ENCODE measurements around the gene WDR90. TPM values are rescaled to one million over a fixed set of nuclear protein-coding genes. Genes with fewer than 3 reads are reported as not detected.

The WDR90 gene
- total RNA-seq, 1 donor from 2014 or later = 34.9 TPM

DNA sequence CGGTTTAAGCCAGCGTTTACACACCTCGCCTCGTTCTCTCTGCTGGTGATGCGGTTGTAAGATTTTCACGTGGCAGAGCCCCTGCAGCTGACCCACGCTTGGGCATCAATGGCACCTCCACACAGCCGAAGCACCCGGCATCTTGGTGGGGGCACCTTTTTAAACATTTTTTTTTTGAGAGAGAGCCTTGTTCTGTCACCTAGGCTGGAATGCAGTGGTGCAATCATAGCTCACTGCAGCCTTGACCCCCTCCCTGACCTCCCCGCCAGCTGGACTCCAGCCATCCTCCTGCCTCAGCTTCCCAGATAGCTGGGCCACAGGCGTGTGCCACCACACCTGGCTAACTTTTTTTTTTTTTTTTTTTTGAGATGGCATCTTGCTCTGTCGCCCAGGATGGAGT, 4.9 kb downstream of the WDR90 start:
- H3K36me3 ChIP-seq = no peaks in the 10 kb centered on the region
- intact Hi-C loops (cut with DNase I) = no loop called here
- DNase-seq (ENCODE audit: extremely low spot score in 2 of 2) = no peak

GRCh38 chr16:657487-657886, 8.3 kb downstream of the WDR90 start:
- no peak overlapping the region for H3K27ac ChIP-seq
- H3K9me3 ChIP-seq = no peaks in the 10 kb centered on the region
- TF ChIP-seq POLR2A (IDR thresholded peaks at IDR 0.05) (no peak), CTCF (IDR thresholded peaks at IDR 0.05) (no peak), POLR2AphosphoS5 (IDR thresholded peaks at IDR 0.05; ENCODE audit: insufficient read depth in 1 of 2, low read depth in 1 of 2) (no peak)
- H3K4me1 ChIP-seq = peaks cover 18% of the 10 kb centered on the region
- DNase-seq (ENCODE audit: extremely low spot score in 2 of 2) = no peak
- intact Hi-C loops (cut with DNase I) = no loop called here
- no peaks in the 10 kb centered on the region for H3K36me3 ChIP-seq
- no peaks in the 10 kb centered on the region for H3K27me3 ChIP-seq
- no peak overlapping the region for H3K4me3 ChIP-seq

More for the DNA sequence above, 4.9 kb downstream of the WDR90 start:
- Histone ChIP-seq H3K4me1 (peaks cover 10% of the 10 kb centered on the region), H3K4me3 (no peak overlapping the region), H3K27ac (no peak overlapping the region), H3K27me3 (no peaks in the 10 kb centered on the region), H3K9me3 (no peaks in the 10 kb centered on the region)
- TF ChIP-seq POLR2AphosphoS5 (IDR thresholded peaks at IDR 0.05; ENCODE audit: insufficient read depth in 1 of 2, low read depth in 1 of 2) (no peak), POLR2A (IDR thresholded peaks at IDR 0.05) (no peak), CTCF (IDR thresholded peaks at IDR 0.05) (no peak)

DNA sequence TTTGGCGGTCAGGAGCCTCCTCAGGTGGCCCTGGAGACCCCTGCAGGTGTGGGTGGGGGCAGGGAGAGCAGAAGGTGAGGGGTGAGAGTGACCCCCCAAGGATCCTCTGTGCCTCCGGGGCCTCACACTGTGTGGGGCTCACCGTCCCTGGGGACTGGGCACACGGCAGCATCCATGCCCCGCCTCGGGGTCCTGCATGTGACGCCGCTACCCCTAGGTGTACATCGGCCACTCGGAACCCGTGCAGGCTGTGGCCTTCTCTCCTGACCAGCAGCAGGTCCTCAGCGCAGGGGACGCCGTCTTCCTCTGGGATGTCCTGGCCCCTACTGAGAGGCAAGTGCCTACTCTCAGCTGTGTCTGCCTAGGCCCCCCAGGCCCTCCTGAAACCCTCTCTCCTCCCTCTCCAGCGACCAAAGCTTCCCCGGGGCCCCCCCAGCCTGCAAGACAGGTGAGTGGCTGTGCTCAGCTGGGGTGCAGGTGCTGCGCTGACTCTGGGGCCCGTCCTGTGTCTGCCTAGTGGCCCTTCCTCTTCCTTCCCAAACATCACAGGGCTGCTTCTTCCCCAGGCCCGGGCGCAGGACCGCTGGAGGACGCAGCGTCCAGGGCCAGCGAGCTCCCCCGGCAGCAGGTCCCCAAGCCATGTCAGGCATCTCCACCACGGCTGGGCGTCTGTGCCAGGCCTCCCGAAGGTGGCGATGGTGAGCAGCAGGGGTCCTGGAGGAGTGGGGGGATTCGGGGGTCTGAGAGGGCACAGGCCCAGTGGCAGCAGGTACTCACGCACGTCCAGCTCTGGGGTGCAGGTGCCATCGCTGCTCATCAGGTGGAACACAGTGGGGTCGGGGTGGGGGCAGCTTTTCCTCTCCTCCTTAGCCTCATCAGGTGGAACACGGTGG, 9.8 kb downstream of the WDR90 start:
- Histone ChIP-seq H3K4me1 (peaks cover 18% of the 10 kb centered on the region), H3K36me3 (no peaks in the 10 kb centered on the region), H3K4me3 (no peak overlapping the region), H3K27ac (no peak overlapping the region), H3K27me3 (no peaks in the 10 kb centered on the region), H3K9me3 (no peaks in the 10 kb centered on the region)
- no peak for DNase-seq (ENCODE audit: extremely low spot score in 2 of 2)
- no peak for TF ChIP-seq POLR2AphosphoS5 (IDR thresholded peaks at IDR 0.05; ENCODE audit: insufficient read depth in 1 of 2, low read depth in 1 of 2)
- TF ChIP-seq POLR2A (IDR thresholded peaks at IDR 0.05) = no peak
- TF ChIP-seq CTCF (IDR thresholded peaks at IDR 0.05) = no peak
- intact Hi-C loops (cut with DNase I) = no loop called here

DNA sequence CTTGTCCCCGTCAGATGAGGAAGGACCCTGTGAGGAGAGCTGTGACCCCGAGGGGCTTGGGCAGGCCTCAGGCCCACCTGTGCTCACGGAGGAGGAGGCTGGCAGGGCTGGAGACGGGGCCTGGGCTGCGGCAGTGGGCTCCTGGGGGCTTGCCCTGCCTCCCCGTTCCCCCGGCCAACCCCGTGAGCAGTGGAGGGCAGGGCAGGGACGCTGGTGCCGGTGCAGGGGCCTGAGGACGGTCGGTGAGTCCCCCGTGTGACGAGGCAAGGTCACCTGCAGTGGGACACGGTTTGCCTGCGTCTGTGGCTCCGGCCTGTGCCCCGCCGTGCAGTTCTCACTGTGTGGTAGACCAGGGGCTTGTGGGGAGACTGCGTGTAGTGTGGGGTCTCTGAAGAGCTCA, 10.5 kb downstream of the WDR90 start:
- H3K27ac ChIP-seq = no peak overlapping the region
- no peak overlapping the region for H3K4me3 ChIP-seq
- no peaks in the 10 kb centered on the region for H3K36me3 ChIP-seq

More for the DNA sequence above, 10.5 kb downstream of the WDR90 start:
- intact Hi-C loops (cut with DNase I) = no loop called here
- Histone ChIP-seq H3K9me3 (no peaks in the 10 kb centered on the region), H3K27me3 (no peaks in the 10 kb centered on the region), H3K4me1 (peaks cover 18% of the 10 kb centered on the region)
- DNase-seq (ENCODE audit: extremely low spot score in 2 of 2) = no peak
- TF ChIP-seq CTCF (IDR thresholded peaks at IDR 0.05) = no peak
- no peak for TF ChIP-seq POLR2A (IDR thresholded peaks at IDR 0.05)
- TF ChIP-seq POLR2AphosphoS5 (IDR thresholded peaks at IDR 0.05; ENCODE audit: insufficient read depth in 1 of 2, low read depth in 1 of 2) = no peak
